GM18499 (cell line): ENCODE data around the gene DDX51.
"Not testable (repeated sequence)": the region's sequence is repeated elsewhere in the genome, so short reads cannot be mapped to it uniquely, and the experiment has no call there.

Experiments used
- ATAC-seq: cut with Tn5 transposase; IDR thresholded peaks from one replicate; pipeline ENCODE4 v1.9.1; 2021; ENCODE audit warnings: moderate number of reproducible peaks; ENCODE audit not compliant: insufficient read depth, unreplicated experiment

DDX51 gene

DNA sequence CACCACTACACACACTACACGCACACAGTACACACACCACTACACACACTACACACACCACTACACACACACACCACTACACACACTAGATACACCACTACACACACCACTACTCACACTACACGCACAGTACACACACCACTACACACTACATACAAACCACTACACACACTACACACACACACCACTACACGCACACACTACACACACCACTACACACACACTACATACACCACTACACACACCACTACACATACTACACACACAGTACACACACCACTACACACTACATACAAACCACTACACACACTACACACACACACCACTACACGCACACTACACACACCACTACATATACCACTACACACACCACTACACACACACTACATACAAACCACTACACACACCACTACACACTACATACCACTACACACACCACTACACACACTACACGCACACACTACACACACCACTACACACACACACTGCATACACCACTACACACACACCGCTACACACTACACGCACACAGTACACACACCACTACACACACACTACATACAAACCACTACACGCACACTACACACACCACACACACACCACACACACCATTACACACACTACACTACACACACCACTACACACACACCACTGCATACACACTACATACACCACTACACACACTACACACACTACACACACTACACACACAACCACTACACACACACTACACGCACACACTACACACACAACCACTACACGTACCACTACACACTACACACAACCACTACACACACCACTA is 11.9 kb upstream of the DDX51 start:
- no peak for ATAC-seq

DNA sequence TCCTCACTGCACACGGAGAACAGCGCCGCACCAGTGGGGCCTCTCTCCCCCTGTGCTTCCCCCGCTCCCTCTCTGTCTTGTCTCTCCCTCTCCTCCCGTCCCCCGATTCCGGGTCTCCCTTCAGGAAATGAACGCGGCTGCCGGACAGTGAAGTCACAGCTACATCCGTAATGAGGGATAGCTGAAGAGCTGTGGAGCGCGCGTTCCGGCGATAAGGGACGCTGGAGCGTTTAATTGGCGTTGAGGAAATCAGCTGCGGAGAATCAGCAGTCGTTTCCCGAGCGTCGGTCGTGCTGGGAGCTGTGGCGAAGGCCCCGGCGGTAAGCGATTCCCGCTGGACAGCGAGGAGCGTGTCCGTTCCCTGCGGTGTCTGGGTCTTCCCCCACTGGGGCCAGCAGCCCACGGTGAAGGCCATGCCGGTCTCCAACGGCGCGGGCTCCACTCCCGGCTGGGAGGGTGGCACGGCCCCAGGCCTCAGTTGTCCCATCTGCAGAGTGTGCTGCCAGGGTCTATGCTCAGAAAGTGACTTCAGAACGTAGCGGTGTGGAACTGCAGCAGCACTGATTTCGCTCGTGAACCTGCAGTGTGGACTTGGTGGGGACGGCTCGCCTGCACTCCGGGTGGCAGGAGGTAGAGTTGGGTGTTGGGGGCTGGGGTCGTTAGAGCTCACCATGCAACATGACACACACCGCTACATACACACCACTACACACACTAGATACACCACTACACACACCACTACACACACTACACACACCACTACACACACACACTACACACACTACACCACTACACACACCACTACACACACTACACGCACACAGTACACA is 11.0 kb upstream of the DDX51 start:
- no peak for ATAC-seq

DNA sequence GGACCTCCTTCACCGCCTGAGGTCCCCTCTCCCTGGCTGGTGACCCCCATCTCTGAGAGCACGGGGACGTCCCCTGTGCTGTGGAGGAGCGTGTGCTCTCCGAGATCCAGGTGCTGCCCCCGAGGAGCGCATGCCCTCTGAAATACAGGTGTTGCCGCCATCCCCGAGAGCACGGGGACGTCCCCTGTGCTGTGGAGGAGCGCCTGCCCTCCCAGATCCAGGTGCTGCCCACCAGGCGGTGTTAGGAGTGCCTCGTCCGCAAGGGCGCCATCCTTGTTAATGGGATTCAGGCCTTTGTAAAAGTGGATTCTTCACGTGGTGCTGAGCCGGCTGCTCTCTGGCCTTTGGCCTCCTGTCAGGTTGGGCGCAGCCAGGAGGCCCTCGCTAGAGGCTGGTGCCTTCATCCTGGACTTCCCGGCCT is 10.2 kb upstream of the DDX51 start:
- ATAC-seq, result no peak

DNA sequence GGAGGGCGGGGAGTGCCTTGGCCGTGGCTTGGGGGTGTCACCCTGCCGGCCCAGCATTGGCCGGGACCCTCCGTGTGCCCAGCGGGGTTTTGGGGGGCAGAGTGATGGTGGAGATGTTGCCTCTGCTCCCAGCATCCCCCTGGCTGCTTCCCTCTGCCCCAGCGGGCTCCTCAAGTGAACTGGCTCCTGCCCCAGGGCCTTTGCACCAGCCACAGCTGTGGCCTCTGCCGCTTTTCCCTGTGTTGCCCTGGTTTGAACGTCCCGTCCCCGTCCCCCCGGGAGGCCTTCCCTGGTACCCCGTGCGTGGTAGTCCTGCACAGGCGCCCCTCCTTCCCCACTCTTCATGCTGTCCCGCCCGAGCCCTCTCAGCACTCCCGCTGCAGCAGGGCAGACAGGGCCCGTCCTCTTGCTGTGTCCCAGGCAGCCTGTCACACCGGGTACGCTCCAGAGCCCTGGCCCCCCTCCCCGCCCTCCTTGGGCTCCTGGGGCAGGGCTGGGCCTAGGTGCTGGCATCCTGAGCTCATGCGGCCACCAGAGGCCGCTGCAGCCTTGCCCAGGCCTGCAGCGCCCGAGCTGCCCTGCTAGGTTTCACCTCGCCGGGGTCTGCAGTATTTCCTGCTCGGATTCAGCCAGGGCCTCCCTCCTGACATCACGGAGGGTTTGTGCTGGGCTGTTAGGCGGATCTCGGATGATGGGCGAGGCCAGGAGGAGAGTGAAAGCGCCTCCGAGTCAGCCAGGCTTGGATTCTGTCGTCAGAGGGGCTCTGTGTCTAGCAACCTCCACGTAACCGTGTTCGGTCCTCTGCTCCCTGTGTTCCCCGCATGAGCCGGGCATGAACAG is 9.6 kb upstream of the DDX51 start:
- ATAC-seq, result no peak

DNA sequence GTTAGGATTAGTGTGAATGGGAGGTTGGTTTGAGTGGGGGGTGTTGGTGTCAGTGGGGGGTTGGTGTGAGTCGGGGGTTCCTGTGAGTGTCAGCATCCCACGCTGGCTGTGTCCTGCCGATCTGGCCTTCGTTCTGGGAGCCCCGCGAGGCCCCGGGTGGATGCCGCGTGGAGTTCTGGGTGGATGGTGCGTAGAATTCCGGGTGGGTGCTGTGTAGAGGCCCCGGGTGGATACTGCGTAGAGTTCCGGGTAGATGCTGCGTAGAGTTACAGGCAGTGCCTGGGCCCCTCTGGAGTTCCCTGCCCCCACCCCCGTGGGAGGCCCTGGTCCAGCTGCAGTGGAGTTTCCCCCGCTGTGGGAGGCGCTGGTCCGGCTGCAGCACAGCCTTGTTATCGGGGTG is 8.8 kb upstream of the DDX51 start:
- ATAC-seq, result no peak

DNA sequence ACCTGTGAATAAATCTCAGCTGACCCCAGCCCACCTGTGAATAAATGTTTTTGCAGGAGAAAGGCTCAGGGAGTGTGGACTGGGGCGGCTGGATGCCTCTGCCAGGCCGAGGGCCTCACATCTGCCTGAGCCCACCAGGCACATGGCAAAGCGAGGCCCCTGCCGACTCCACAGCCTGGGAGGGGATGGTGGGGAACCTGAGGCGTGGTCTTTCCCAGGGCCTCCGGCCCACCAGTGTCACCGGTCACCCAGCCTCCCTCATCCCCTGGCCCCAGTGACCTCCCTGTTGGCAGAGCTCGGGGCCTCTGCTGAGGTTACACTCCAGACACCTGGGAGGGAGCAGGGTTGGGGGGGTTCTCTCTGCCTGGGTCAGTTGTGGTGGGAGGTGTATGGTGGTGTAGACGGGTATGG is 8.3 kb upstream of the DDX51 start:
- no peak for ATAC-seq

DNA sequence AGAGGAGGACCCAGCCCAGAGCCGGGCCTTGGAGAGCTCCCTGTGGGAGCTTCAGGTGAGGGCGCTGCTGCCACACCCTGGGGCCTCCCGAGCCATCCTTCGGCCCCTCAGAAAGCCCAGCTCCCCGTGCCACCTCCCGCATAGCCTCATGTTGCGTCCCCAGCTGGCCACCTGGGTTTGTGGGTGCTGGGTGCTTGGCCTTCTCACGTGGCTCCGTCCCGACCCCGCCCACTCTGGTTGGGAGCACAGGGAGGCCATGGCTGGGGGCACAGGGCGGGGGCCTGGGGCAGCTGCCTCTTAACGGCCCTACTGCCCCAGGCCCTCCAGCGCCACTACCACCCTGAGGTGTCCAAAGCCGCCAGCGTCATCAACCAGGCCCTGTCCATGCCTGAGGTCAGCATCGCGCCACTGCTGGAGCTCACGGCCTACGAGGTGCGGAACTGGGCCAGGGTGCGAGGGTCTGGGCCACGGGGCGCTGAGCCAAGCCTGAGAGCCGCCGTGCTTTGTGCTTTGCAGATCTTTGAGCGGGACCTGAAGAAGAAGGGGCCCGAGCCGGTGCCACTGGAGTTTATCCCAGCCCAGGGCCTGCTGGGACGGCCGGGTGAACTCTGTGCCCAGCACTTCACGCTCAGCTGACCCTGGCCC is 7.8 kb upstream of the DDX51 start:
- no peak for ATAC-seq

DNA sequence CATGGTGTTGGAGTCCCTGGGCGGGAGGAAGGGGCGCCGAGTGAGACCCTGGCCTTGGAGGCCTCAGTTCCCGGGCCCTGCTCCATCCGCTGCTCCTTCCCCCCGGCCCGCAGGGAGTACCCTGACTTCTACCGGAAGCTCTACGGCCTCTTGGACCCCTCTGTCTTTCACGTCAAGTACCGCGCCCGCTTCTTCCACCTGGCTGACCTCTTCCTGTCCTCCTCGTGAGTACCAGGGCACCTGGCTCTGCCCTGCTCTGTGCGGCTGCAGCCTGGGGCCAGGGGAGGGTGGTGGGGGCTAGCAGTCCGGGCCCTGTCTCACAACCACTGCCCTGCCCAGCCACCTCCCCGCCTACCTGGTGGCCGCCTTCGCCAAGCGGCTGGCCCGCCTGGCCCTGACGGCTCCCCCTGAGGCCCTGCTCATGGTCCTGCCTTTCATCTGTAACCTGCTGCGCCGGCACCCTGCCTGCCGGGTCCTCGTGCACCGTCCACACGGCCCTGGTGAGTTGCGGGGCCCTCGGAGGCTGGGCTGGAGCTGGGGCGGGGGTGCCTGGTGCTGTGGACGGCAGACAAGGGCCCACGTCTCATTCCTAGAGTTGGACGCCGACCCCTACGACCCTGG is 7.1 kb upstream of the DDX51 start:
- ATAC-seq, result no peak

DNA sequence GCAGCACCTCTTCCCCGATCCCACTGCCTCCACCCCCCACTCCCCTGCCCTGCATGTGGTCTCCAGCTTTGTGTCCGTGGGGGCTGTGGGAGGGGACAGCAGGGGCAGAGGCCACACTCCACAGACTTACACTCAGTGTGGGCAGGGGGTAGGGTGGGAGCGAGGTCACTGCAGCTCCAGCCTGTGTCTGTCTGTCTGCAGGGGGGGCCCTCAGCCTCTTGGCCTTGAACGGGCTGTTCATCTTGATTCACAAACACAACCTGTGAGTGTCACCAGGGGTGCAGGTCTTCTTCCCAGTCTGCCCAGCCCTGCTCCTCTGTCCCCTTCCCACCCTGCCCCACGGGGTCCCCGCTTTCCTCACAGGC is 6.6 kb upstream of the DDX51 start:
- no peak for ATAC-seq

DNA sequence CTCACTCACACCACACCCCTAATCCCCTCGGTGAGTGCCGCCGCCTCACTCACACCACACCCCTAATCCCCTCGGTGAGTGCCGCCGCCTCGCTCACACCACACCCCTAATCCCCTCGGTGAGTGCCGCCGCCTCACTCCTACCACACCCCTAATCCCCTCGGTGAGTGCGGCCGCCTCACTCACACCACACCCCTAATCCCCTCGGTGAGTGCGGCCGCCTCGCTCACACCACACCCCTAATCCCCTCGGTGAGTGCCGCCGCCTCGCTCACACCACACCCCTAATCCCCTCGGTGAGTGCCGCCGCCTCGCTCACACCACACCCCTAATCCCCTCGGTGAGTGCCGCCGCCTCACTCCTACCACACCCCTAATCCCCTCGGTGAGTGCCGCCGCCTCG is 5.4 kb upstream of the DDX51 start:
- not testable (repeated sequence) for ATAC-seq

DNA sequence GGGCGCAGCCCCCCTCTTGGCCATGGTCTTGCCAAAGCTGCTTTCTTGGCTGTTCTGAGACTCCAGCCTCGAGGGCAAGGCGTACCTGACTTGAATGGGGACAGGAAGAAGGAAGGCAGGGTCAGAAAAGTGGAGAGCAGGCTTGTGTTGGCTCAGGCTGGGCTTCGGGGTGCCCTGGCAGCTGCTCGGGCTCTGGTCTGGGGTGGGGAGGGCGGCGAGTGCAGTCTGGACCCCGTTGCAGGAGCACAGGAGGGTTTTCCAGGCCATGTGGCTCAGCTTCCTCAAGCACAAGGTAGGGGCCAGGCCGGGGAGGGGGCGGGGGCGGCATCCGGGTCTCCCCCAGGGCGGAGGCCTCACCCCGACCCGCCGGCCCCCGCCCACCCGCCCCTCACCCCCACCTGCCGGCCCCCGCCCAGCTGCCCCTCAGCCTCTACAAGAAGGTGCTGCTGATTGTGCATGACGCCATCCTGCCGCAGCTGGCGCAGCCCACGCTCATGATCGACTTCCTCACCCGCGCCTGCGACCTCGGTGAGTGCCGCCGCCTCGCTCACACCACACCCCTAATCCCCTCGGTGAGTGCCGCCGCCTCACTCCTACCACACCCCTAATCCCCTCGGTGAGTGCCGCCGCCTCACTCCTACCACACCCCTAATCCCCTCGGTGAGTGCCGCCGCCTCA is 4.4 kb upstream of the DDX51 start:
- no peak for ATAC-seq

DNA sequence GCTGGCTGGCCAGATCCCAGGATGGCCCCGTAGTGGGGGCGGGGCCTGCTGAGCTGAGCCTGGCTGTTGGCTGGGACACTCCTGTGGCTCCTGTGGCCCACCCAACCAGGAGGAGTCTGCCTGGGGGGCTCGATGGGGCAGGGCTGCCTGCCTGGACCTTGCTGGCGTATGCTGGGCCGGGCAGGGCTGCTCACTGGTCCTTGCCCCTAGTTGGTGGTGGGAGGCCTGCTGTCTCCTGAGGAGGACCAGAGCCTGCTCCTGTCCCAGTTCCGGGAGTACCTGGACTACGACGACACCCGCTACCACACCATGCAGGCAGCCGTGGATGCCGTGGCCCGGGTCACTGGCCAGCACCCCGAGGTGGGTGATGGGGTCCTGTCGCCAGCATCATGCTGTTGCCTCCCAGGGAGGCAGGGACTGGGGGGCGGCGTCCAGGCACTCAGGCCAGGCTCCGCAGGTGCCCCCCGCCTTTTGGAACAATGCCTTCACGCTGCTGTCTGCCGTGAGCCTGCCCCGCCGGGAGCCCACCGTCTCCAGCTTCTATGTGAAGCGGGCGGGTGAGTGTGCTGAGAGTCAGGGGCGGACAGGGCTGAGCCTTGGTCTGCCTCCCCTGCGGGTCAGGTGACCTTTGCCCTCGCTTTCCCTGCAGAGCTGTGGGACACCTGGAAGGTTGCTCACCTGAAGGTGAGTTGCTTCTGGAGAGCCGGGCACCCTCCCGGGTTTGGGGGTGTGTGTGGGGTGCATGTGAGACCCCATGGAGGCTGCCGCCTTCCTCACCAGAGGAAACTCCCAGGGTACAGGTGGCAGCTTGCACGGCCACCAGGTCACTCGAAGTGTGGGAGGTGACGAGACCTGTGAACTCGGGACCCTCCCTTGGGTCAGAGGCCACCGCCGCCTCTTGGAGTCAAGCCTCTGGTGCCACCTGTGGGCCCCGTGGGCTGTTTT is 3.6 kb upstream of the DDX51 start:
- ATAC-seq, result no peak

DNA sequence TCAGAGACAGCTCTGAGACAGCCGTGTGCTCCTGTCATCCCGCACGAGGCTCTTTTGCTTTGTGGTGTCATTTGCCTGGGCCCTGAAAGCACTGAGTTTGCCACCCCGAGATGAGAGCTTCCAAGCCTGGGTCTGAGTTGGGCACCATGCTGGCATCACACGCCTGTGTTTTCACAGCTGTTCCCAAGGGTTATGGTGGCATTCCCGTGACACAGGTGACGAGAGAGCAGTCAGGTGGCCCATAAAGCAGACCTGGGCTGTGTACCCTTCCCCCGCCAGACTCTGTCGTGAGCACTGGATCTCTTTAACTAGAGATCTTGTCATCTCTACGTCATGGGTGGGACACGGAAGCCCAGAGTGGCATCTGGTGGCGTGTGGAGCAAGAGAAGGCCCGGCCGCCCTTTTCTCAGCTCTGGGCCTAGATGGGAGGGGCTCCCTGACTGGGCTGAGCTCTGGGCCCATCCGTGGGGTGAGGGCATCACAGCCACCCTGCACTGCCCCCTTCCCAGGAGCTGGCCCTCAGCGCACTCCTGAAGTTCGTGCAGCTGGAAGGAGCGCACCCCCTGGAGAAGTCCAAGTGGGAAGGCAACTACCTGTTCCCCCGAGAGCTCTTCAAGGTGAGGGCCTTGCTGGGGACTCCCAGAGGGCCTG is 2.8 kb upstream of the DDX51 start:
- no peak for ATAC-seq

DNA sequence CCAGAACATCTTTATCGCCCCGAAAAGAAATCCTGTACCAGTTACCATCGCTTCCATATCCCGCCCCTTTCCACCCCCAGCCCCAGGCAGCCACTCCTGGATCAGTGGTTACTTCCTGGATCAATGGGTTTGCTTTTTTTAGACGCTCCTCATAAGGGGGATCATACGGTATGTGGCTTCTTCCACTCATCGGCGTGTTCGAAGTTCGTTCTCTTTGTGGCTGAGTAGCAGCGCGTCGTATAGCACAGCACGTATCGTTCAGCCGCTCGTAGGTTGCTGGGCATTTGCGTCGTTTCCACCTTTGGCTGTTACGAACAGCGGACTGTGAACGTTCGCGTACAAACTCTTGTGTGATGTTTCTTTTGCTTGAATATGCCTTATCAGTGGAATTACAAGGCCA is 2.0 kb upstream of the DDX51 start:
- no peak for ATAC-seq

DNA sequence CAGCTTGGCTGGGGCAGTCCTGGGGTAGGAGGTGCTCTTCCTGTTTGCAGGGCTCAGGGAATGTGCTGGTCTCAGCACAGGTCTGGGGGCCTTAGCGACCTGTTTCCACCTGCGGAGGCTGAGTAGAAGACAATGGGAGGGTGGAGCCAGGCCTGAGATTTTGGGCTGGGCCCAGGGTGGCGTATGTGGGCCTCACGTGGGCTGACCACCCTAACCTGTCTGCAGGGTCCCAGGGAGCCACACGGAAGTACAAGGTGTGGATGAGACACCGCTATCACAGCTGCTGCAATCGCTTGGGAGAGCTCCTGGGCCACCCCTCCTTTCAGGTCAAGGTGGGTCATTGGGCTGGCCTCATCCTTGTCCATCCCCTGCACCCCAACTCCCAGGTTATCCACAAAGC is 1.2 kb upstream of the DDX51 start:
- no peak for ATAC-seq

DNA sequence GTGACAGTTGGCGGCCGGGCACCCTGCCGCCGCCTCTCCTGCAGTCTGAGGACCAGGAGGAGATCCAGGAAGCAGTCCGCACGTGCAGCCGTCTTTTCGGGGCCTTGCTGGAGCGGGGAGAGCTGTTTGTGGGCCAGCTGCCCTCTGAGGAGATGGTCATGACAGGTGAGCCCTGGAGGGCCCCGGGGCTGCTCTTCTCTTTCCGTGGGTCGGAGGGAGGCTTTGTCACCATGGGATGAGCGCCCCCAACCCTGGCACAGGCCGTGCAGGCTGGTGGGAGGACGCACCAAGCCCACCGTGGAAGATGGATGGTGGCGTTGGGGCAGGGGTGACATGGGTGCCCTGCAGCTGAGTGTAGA is 670 bp upstream of the DDX51 start:
- no peak for ATAC-seq

DNA sequence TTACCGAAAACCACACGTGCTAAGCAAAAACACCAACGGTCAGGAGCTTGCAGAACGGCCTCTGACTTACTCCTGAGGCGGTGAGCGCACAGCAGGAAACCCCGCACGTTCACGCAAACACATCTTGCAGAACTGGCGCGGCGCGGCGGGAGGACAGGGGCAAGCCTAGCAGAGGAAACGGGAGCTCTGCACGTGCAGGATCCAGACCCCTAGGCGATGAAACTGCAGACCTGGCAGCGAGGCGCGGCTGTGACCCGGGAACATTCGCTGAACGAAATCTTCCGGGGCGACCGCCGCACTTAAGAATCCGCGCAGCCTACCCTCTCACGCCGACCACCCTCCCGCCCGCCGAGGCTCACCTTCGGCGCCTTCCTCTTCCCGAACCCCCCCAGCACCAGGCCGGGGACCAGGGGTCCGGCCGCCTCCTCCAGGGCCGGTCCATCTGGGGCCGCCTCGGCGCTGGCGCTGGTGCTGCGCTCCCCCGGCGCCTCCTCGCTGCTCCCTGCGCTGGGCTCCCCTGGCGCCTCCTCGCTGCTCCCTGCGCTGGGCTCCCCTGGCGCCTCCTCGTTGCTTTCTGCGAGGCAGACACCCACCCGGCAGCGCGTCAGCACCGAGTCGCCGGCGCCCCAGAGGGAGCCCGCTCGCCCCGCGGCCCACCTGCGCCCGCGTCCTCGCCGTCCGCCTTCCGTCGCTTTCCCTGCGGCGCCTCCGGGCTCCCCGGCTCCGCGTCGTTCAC is 615 bp downstream of the DDX51 start:
- no peak for ATAC-seq
